OCI-M2 (cell line): ENCODE data around the gene WNK2.
"Not testable (repeated sequence)": the region's sequence is repeated elsewhere in the genome, so short reads cannot be mapped to it uniquely, and the experiment has no call there.

Source experiments
- DNase-seq: peaks from one replicate; lab custom pipeline; 2025; ENCODE audit not compliant: unreplicated experiment; lab: John Stamatoyannopoulos, UW

Gene WNK2

GRCh38 chr9:93326056-93326455, 142.1 kb downstream of the WNK2 start:
- no peak for DNase-seq

GRCh38 chr9:93326654-93327053, 142.7 kb downstream of the WNK2 start:
- DNase-seq = no peak

- no peak for DNase-seq
Measured at GRCh38 chr9:93329629-93330280, 145.8 kb downstream of the WNK2 start.

- no peak for DNase-seq
Measured at GRCh38 chr9:93332317-93332716, 148.4 kb downstream of the WNK2 start.

- no peak for DNase-seq
Measured at GRCh38 chr9:93336720-93337119, 152.8 kb downstream of the WNK2 start.

DNA sequence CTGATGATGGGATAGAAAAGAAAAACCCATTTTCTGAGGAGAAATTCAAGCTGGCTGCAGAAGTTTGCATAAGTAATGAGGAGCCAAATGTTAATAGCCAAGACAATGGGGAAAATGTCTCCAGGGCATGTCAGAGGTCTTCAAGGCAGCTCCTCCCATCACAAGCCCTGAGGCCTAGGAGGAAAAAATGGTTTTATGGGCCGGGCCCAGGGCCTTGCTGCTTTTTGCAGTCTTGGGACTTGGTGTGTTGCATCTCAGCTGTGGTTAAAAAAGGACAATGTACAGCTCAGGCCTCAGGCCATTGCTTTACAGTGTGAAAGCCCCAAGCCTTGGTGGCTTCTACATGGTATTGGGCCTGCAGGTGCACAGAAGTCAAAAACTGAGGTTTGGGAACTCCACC, 154.3 kb downstream of the WNK2 start:
- not testable (repeated sequence) for DNase-seq

DNA sequence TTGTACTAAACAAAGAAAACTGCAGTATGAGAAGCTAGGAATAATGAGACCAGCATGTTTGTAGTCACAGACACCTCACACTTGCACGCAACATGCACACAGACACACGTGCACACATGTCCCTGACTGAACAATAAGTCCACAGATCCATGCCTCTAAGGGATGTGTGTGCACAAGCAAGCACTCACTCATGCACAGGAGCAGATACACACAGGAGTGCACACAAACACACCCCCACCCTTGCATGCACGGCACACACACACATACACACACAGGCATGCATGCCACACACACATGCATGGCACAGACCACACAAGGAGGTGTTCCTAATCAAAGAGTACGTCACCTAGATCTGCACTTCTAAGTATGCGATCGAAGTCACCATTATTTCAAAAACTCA, 156.2 kb downstream of the WNK2 start:
- no peak for DNase-seq

DNA sequence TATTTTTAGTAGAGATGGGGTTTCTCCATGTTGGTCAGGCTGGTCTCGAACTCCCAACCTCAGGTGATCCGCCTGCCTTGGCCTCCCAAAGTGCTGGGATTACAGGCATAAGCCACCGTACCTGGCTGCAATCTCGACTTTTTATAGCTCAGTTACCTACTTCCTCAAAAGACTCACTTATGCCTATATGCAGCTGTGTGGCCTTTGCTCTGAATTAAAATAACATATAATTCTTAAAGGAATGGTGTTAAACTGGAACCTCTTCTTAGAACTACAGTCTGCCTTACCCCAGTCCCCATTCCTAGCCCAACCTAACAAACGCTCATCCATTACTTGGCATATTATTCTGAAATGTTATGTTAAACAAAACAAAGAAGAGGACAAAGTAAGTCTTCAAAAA, 157.9 kb downstream of the WNK2 start:
- DNase-seq = not testable (repeated sequence)

DNA sequence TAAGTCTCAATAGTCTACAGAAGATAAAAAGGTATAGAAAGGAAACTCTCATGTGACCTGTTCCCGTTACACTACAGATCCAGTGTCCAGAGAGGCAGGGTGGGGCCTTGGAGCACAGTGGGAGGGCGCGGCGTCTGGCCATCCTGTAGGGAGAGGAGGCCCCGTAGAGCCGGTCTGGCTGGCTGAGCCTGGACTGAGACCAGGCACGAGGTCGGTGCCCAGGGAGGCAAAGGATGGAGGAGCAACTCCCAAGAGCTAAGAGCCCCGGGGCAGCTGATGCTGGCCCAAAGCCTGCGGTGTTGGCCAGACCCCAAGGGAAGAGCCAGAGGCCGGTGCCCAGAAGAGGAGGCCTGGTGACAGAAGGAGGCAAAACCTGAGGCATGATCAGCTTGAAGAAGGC, 158.5 kb downstream of the WNK2 start:
- DNase-seq = not testable (repeated sequence)

- no peak for DNase-seq
Measured at GRCh38 chr9:93343663-93344062, 159.7 kb downstream of the WNK2 start.

- no peak for DNase-seq
Measured at GRCh38 chr9:93345643-93346230, 161.8 kb downstream of the WNK2 start.

DNA sequence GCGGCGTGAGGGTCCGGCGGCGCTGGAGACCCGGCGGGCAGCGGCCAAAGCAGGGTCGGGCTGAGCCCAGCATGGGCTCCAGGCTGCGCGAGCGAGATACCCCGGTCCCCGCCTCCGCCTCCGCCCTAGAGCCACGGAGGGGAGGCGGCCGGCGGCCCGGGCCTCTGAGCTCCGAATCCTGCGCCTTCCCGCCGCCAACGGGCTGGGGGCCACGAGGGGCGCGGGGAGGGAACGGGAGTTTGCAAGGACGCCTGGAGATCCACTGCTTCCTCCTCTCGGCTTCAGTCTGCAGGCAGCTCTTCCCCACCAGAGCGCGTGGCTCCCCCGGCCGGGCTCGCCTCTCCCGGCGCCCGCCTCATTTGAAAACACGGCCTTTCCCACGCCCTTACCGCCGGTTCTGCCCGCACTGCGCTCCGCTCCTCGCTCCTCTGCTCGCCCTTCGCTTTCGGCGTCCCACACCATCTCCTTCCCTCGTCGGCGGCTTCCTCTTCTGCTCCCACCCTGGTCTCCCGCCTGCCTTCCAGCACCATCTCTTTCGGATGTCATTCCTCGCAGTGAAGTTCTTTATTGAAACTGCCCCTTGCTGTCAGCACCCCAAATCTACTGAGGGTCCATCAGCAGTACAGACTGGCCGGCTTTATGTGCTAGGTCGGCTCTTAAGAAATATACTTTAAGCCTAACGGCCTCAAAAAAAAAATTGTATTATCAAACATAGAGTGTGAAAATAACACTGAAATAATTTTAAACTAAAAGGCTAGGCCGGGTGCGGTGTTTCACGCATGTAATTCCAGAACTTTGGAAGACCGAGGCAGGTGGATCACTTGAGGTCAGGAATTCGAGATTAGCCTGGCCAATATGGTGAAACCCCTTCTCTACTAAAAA, 162.5 kb downstream of the WNK2 start:
- DNase-seq = no peak

DNA sequence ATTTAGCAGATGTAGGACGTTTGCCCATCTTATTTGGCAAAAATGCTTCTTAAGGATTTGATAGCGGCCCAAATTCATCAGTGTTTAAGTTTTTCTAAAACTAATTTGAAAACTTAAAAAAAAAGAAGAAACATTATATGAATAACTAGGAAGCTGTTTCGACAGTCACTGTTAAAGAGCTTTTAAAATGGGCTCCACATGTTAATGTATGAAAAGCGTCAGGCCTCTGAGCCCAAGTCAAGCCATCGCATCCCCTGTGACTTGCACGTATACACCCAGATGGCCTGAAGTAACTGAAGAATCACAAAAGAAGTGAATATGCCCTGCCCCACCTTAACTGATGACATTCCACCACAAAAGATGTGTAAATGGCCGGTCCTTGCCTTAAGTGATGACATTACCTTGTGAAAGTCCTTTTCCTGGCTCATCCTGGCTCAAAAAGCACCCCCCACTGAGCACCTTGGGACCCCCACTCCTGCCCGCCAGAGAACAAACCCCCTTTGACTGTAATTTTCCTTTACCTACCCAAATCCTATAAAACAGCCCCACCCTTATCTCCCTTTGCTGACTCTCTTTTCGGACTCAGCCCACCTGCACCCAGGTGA, 163.5 kb downstream of the WNK2 start:
- not testable (repeated sequence) for DNase-seq

DNA sequence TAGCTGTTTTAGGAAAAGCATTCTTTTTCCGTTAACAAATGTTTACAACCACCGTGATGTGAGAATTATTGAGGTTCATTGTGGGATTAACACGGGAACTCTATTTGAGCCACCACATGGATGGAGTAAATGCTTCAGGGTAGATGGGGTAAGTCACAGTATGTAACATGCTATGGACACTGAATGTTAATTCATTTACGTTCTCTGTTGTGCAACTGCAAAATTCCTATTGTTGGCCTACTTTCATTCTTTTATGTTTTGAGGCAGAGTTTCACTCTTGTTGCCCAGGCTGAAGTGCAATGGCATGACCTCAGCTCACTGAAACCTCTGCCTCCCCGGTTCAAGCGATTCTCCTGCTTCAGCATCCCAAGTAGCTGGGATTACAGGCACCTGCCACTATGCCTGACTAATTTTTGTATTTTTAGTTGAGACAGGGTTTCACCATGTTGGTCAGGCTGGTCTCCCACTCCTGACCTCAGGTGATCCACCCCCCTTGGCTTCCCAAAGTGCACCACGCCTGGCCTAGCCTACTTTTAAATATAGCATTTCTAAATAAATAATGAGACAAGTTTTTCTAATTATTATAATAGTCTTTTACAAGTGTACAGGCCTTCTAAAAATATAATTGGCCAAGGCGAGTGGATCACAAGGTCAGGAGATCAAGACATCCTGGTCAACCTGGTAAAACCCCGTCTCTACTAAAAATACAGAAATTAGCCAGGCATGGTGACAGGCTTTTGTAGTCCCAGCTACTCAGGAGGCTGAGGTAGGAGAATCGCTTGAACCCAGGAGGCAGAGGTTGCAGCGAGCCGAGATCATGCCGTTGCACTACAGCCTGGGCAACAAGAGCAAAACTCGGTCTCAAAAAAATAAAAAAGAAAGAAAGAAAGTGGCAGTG, 169.7 kb downstream of the WNK2 start:
- not testable (repeated sequence) for DNase-seq

- no peak for DNase-seq
Measured at GRCh38 chr9:93354451-93354850, 170.5 kb downstream of the WNK2 start.

DNA sequence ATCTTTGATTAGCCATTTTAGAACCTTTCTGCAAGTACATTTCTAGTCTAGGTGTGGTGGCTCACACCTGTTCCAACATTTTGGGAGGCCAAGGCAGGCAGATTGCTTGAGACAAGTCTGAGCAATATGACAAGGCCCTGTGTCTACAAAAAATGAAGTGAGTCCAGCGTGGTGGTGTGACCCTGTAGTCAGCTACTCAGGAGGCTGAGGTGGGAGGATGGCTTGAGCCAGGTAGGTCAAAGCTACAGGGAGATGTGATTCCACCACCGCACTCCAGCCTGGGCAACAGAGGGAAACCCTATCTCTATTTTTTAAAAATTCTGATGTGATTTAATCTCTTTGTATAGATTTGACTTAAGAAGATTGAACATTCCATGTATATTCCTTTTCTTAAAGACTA, 171.9 kb downstream of the WNK2 start:
- DNase-seq = no peak

DNA sequence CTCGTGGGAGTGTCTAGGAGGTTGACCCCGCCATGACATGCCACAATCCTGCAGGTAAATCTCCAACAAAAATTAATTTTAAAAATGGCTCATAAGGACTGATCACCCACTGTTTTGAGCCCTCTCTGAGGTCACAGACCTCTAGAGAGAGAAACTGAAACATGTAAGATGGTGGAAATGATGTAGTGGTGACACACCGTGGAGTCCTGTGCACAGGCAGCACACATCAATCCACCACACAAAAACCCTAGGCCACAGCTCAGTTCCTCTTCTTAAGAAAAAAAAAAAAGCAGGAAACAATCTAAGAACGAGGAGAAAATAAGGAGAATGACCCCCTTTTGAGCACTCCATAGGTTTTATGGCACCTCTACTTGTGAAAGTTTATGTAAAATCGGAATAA, 173.7 kb downstream of the WNK2 start:
- no peak for DNase-seq

DNA sequence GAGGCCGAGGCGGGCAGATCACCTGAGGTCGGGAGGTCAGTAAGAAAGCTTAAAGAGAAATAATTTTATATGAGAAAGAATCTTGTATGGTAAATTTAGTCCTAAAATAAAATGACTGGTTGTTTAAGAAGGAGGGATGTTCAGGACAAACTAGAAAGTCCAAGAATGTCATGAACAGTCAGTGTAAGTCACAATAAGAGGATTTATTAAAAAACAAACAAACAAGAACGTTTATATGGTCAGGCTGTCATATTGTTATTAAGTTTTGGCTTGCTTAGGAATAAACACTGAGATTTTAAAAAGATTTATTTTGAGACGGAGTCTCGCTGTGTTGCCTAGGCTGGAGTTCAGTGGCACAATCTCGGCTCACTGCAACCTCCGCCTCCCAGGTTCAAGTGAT, 176.0 kb downstream of the WNK2 start:
- DNase-seq = not testable (repeated sequence)

GRCh38 chr9:93361995-93362394, 178.1 kb downstream of the WNK2 start:
- DNase-seq = no peak

DNA sequence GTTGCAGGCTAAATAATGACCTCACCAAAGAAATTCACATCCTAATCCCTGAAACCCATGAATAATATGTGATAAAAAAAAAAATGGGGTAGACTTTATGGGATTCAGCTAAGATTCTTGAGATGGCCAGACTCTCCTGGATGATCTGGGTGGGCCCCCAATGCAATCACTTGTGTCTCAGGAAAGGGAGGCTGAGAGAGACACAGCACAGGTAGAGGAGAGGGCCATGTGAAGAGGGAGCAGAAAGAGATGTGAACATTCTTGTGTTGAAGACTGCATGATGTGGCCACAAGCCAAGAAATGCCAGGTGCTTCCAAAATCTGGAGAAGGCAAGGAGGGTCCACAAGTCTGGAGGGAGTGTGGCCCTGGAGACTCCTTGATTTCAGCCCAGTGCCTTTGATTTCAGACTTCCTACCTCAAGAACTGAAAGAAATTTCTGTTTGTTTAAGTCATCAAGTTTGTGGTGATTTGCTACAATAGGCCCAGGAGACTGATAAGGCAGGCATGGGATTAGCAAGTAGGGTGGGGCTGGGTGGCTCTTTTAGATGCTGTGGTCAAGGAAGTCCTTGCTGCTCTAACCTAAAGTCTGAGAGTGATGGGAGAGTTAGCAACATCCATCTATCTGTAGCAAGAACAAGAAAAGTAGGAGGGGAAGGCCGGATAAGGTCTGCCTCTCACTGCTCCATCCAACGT, 180.9 kb downstream of the WNK2 start:
- no peak for DNase-seq
